ENCODE results near the gene ABL2. TPM values are rescaled to one million over a fixed set of nuclear protein-coding genes. Genes with fewer than 3 reads are reported as not detected.
A peak's percentile ranks its signal among the peaks of the same experiment; 100 is the strongest.
"Not testable (repeated sequence)": the region's sequence is repeated elsewhere in the genome, so short reads cannot be mapped to it uniquely, and the experiment has no call there.

ABL2 gene
- total RNA-seq, 4 donors from 2014 or later = 6.8 to 22.2 (median 12.2) TPM

GRCh38 chr1:179228783-179229213 is 679 bp downstream of the ABL2 start:
- DNase-seq (ENCODE audit: low spot score in 2 of 2) = peak; percentile 70 to 82
- 2% methylated on average over 19 of the region's 19 CpGs for WGBS
- no peaks in the 10 kb centered on the region for H3K27me3 ChIP-seq
- peak overlapping the region; percentile 87 for H3K27ac ChIP-seq
- H3K36me3 ChIP-seq = no peaks in the 10 kb centered on the region
- no peak for TF ChIP-seq EP300 (IDR thresholded peaks at IDR 0.05)
- TF ChIP-seq POLR2A (IDR thresholded peaks at IDR 0.05) = no peak
- TF ChIP-seq CTCF (IDR thresholded peaks at IDR 0.05) = no peak
- TF ChIP-seq POLR2AphosphoS5 (IDR thresholded peaks at IDR 0.05) = no peak
- H3K9me3 ChIP-seq = no peaks in the 10 kb centered on the region
- H3K4me3 ChIP-seq = peak overlapping the region; percentile 99
- peaks cover 24% of the 10 kb centered on the region for H3K4me1 ChIP-seq

- H3K36me3 ChIP-seq = no peaks in the 10 kb centered on the region
- H3K4me3 ChIP-seq = no peak overlapping the region
- no peak for DNase-seq (ENCODE audit: low spot score in 2 of 2)
- H3K27me3 ChIP-seq = no peaks in the 10 kb centered on the region
- no peaks in the 10 kb centered on the region for H3K9me3 ChIP-seq
- no peak overlapping the region for H3K27ac ChIP-seq
- peaks cover 24% of the 10 kb centered on the region for H3K4me1 ChIP-seq
- TF ChIP-seq EP300 (IDR thresholded peaks at IDR 0.05) (no peak), CTCF (IDR thresholded peaks at IDR 0.05) (no peak), POLR2AphosphoS5 (IDR thresholded peaks at IDR 0.05) (no peak), POLR2A (IDR thresholded peaks at IDR 0.05) (no peak)
These were observed 2.7 kb downstream of the ABL2 start for GRCh38 chr1:179226738-179227137.

GRCh38 chr1:179224466-179224865 is 5.0 kb downstream of the ABL2 start:
- H3K27ac ChIP-seq; DNase-seq (ENCODE audit: low spot score in 2 of 2); H3K9me3 ChIP-seq; H3K4me3 ChIP-seq; H3K27me3 ChIP-seq; H3K36me3 ChIP-seq: not testable (repeated sequence)
- H3K4me1 ChIP-seq = peaks cover 15% of the 10 kb centered on the region
- 94% methylated on average over 8 of the region's 8 CpGs for WGBS

GRCh38 chr1:179221121-179221520 is 8.4 kb downstream of the ABL2 start:
- not testable (repeated sequence) for H3K27ac ChIP-seq; H3K4me3 ChIP-seq; DNase-seq (ENCODE audit: low spot score in 2 of 2); H3K27me3 ChIP-seq; H3K9me3 ChIP-seq; H3K36me3 ChIP-seq
- peaks cover 10% of the 10 kb centered on the region for H3K4me1 ChIP-seq
- 93% methylated on average over 7 of the region's 7 CpGs for WGBS

GRCh38 chr1:179217943-179218507 is 11.5 kb downstream of the ABL2 start:
- DNase-seq (ENCODE audit: low spot score in 2 of 2) = no peak
- Histone ChIP-seq H3K4me3 (no peak overlapping the region), H3K27ac (peak overlapping the region; percentile 24), H3K27me3 (no peaks in the 10 kb centered on the region), H3K9me3 (no peaks in the 10 kb centered on the region), H3K4me1 (peaks cover 10% of the 10 kb centered on the region), H3K36me3 (peaks cover 3% of the 10 kb centered on the region)
- TF ChIP-seq POLR2A (IDR thresholded peaks at IDR 0.05) = no peak
- TF ChIP-seq POLR2AphosphoS5 (IDR thresholded peaks at IDR 0.05) = no peak
- no peak for TF ChIP-seq EP300 (IDR thresholded peaks at IDR 0.05)
- no peak for TF ChIP-seq CTCF (IDR thresholded peaks at IDR 0.05)
- WGBS = 57% methylated on average over 5 of the region's 5 CpGs

- WGBS = 96% methylated on average over 3 of the region's 3 CpGs
- DNase-seq (ENCODE audit: low spot score in 2 of 2); H3K27me3 ChIP-seq; H3K4me1 ChIP-seq; H3K27ac ChIP-seq; H3K4me3 ChIP-seq; H3K9me3 ChIP-seq; H3K36me3 ChIP-seq: not testable (repeated sequence)
These were observed 16.2 kb downstream of the ABL2 start for GRCh38 chr1:179213317-179213716.
